ENCODE results near the gene ROGDI. TPM values are rescaled to one million over a fixed set of nuclear protein-coding genes. Genes with fewer than 3 reads are reported as not detected.
A peak's percentile ranks its signal among the peaks of the same experiment; 100 is the strongest.

ROGDI gene
- total RNA-seq, 6 experiments from 2014 or later: 16.8 to 20.1 (median 18.5) TPM

- no peak for DNase-seq
- no peak for TF ChIP-seq CTCF (IDR thresholded peaks at IDR 0.05)
- H3K27me3 Mint-ChIP-seq (ENCODE audit: insufficient read depth): no peaks in the 10 kb centered on the region; the same call in 1 of the 2 replicates
- H3K36me3 Mint-ChIP-seq (ENCODE audit: low read depth): peaks cover 28% of the 10 kb centered on the region
- peaks cover 4% of the 10 kb centered on the region; the same call in 1 of the 2 replicates for H3K4me1 Mint-ChIP-seq (ENCODE audit: low read depth)
- H3K9me3 Mint-ChIP-seq: no peaks in the 10 kb centered on the region
- no peak overlapping the region; the same call in 1 of the 2 replicates for H3K27ac Mint-ChIP-seq
- H3K4me3 Mint-ChIP-seq: no peak overlapping the region
Measured at GRCh38 chr16:4833584-4833983, 31.2 kb upstream of the ROGDI start.

GRCh38 chr16:4832698-4833343 lies 30.4 kb upstream of the ROGDI start:
- no peak overlapping the region for H3K4me3 Mint-ChIP-seq
- H3K36me3 Mint-ChIP-seq (ENCODE audit: low read depth): peaks cover 28% of the 10 kb centered on the region
- no peaks in the 10 kb centered on the region for H3K9me3 Mint-ChIP-seq

GRCh38 chr16:4831616-4832015 lies 29.2 kb upstream of the ROGDI start:
- H3K9me3 Mint-ChIP-seq: no peaks in the 10 kb centered on the region
- DNase-seq: no peak
- no peak overlapping the region for H3K4me3 Mint-ChIP-seq
- peaks cover 4% of the 10 kb centered on the region; the same call in 1 of the 2 replicates for H3K4me1 Mint-ChIP-seq (ENCODE audit: low read depth)
- no peaks in the 10 kb centered on the region; the same call in 1 of the 2 replicates for H3K27me3 Mint-ChIP-seq (ENCODE audit: insufficient read depth)
- no peak overlapping the region for H3K27ac Mint-ChIP-seq
- no peak for TF ChIP-seq CTCF (IDR thresholded peaks at IDR 0.05)
- H3K36me3 Mint-ChIP-seq (ENCODE audit: low read depth): peaks cover 26% of the 10 kb centered on the region

More at GRCh38 chr16:4832698-4833343, 30.4 kb upstream of the ROGDI start:
- H3K27me3 Mint-ChIP-seq (ENCODE audit: insufficient read depth): no peaks in the 10 kb centered on the region; the same call in 1 of the 2 replicates
- no peak for DNase-seq
- H3K27ac Mint-ChIP-seq: peak overlapping the region; percentile 26; the same call in 1 of the 2 replicates
- peaks cover 4% of the 10 kb centered on the region; the same call in 1 of the 2 replicates for H3K4me1 Mint-ChIP-seq (ENCODE audit: low read depth)
- TF ChIP-seq CTCF (IDR thresholded peaks at IDR 0.05): no peak

- H3K4me3 Mint-ChIP-seq: no peak overlapping the region
- H3K4me1 Mint-ChIP-seq (ENCODE audit: low read depth): peaks cover 4% of the 10 kb centered on the region; the same call in 1 of the 2 replicates
- H3K27me3 Mint-ChIP-seq (ENCODE audit: insufficient read depth): no peaks in the 10 kb centered on the region; the same call in 1 of the 2 replicates
- peaks cover 23% of the 10 kb centered on the region for H3K36me3 Mint-ChIP-seq (ENCODE audit: low read depth)
- DNase-seq: no peak
- H3K27ac Mint-ChIP-seq: no peak overlapping the region
- no peak for TF ChIP-seq CTCF (IDR thresholded peaks at IDR 0.05)
- H3K9me3 Mint-ChIP-seq: no peaks in the 10 kb centered on the region
Measured at GRCh38 chr16:4830408-4830807, 28.0 kb upstream of the ROGDI start.

GRCh38 chr16:4828567-4829321 lies 26.3 kb upstream of the ROGDI start:
- H3K27me3 Mint-ChIP-seq (ENCODE audit: insufficient read depth): no peaks in the 10 kb centered on the region; the same call in 1 of the 2 replicates
- H3K4me1 Mint-ChIP-seq (ENCODE audit: low read depth): peaks cover 4% of the 10 kb centered on the region; the same call in 1 of the 2 replicates
- H3K27ac Mint-ChIP-seq: peak overlapping the region; percentile 45; the same call in 1 of the 2 replicates
- H3K9me3 Mint-ChIP-seq: no peaks in the 10 kb centered on the region
- no peak overlapping the region for H3K4me3 Mint-ChIP-seq
- peak; percentile 12 for DNase-seq
- peaks cover 32% of the 10 kb centered on the region for H3K36me3 Mint-ChIP-seq (ENCODE audit: low read depth)
- TF ChIP-seq CTCF (IDR thresholded peaks at IDR 0.05): no peak
